Right kidney (tissue), 1 donor: ENCODE results near the gene GP9.
"Not testable (repeated sequence)": the region's sequence is repeated elsewhere in the genome, so short reads cannot be mapped to it uniquely, and the experiment has no call there.

Source experiments
- DNase-seq: peaks from one replicate; pipeline ENCODE4 v3.0.0-alpha.2; 2016

GP9 gene

DNA sequence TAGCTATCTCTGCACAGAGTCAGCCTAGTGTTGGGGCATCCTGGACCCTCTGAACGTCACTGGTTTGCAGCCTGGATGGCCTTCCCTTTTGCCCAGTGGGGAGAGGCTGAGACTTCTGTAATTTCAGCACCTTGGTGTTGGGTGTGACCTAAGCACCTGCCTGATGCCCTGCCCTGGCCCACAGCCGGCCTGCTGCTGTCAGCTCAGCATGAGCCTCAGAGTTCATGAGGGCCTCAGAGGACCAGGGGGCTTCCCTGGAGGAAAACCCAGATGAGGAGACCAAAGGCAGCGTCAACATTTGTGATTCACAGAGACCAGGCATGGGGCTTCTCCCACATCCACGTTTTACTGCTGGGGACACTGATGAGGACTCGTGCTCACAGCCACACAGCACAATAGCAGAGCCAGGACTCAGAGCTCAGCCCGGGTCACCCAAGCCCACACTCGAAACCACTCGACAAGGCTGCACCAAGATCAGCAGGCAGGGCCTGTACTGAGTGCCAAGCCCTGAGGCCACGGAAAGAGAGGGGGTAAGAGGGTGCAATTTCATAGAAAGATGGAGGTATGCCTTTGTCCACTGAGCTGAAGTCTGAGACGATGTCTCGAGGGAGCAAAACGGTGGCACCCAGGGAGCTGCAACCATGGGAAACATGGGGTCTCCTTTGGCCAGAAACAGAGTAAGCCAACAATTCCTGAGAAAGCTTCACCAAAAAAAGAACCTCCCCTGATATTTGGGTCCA, 9.9 kb upstream of the GP9 start:
- no peak for DNase-seq

DNA sequence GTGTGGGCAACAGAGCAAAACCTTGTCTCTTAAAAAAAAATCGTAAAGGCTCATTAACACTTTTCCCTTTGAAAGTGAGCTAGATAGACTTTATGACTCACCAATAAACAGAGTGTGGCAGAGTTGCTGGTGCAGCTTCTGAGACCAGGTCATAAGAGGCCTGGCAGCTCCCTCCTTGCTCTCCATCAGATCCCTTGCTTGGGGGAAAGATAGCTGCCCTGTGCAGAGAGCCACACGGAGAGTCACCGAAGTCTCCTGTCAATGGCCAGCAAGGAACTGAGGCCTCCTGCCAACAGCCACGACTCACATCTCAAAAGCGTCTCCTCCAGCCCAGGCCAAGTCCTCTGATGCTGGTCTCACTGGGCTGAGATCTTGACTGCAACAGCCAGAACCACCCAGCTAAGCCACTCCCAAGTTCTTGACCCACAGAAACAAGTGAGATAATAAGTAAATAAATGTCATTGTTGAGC, 8.7 kb upstream of the GP9 start:
- DNase-seq, result no peak

DNA sequence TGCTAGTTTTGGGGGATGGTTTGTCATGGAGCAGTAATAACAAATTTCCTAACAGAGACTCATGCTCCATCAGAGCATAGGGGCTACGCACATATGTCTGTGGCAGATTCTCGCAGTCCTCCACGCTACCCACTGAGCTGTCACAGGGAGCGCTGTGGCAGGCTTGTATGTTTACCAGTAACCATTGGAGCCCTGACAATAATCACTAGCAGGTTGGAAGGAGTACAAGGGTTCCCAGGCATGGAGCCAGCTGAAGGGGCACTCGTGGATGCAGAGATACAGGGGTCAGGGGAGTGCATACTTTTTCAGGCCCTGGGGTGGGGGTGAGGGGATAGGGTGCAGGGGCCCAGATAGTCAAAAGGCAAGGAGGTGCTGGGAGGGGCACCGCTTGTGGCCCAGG, 7.9 kb upstream of the GP9 start:
- no peak for DNase-seq

DNA sequence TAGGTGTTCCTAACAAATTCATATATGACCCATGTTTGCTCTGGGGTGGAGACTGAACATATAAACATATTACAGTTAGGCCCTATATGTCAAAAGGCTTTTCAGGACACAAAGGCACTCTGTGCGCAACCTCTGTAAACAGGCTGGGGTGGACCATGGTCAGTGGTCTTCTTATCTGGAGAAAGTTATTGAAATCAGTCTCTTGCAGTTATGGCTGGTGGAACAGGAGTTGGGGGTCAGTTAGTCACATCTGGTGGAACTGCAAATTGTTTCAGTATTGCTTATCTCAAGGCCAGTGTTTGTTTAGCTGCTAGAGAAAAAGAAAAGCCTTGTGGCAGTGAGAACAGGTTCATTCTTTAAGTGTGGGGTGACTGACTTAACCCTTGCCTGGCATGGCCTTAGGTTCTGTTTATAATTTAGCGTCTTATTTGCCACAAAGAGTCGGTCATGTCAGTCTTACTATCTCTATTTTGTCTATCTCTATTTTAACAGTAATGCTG, 5.9 kb upstream of the GP9 start:
- DNase-seq, result no peak

DNA sequence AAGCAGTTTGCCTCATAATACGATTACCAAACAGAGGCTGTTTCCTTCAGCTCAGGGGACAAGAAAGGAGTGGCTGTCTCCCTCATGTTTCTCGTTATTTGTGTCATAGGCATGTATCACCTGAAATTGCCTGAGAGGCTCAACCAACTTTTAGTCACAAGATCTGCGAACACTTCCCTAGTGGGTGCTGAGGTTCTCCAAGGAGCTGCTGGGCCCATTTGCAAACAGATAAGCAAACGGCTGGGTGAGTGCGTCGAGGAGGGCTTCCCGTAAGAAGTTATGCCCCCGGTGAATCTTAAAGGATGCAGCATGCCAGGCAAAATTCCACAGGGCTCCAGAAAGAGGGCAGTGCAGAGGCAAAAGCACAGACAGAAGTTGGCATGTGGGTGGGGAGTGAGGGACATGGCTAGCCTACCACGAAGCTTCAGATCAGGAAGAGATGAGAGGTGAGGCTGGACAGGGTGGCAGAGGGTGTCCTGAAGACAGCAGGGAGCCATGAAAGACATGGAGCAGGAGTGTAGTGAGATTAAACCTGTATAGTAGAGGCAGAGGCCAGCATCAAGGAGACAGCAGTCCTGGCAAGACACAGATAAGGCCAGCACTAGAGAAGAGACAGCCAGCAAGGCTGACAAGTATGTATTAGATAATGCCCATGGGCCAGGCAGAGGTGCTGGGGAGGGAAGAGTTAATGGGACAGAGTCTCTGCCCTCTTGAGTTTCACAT, 4.0 kb upstream of the GP9 start:
- DNase-seq, result no peak

DNA sequence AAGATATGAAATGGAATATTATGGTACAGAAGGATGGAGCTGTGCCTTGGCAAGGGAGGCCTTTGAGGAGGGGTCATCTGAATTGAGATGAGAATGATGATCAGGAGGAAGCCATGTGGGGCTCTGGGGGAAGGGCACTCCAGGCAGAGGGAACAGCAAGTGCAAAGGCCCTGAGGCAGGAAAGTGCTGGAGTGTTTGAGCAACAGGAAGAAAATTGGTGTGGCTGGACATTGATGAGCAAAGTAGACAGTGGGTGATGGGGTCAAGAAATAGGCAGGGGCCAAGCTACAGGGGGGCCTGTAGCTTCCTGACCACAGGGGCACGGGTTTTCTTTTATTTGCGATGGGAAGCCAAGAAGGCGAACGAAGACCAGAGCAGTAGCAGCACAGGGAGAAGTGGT, 3.3 kb upstream of the GP9 start:
- DNase-seq, result no peak

DNA sequence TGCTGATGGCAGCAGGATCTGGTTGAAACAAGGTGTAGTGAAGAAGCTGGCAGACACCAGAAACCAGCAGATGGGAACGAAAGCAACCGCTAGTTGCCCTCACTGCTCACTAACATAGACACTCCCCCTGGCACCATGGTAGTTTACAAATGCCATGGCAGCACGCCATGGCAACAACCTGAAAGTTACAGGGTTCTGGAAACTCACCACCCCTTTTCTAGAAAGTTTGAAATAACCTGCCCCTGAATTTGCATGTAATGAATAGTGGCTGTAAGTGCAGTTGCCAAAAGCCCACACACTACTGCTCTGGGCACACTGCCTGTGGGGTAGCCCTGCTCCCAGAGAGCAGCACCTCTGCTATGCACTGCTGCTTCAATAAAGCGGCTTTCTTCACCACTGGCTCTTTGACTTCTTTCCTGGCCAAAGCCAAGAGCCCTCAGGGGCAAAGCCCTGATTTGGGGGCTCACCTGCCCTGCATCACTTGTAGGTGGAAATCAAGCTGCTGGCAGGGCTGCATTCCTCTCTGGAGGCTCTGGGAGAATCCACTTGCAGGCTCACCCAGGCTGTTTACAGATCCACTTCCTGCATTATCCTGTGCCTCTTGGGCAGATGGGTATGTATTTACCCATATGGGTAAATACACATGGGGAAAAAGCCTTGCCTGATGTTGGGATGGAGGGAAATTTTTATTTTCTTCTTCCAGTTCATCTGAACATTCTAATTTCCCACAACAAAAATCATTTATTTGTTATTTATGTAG, 2.0 kb upstream of the GP9 start:
- no peak for DNase-seq

DNA sequence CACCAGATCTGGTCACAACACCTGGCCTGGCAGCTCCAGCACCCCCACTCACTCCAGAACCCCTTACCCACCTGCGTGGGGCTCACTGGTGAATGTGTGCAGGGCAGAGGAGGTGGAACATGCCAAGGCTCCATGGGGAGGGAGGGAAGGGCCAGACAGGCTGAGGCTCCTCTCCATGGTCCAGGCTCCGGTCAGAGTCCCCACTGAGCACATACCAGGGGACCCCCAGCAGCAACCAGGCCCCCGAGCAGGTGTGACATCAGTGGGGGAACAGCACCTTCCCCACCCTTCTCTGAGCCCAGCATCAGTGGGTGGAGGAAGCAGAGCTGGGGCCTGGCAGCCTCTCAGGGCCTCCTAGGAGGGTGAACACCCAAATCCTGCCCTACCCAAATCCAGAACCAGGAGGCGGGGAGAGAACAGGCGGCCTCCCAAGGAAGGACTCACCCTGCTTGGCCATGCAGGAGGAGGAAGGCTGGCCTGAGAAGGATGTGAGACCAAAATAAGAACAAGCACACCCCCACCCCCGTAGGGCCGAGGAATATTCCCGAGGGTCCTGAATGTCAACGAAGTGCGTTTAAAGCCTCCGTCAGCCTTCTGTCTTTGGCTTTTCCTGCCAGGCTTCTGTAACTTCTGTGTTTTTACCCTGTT, 1.1 kb upstream of the GP9 start:
- DNase-seq, result no peak

DNA sequence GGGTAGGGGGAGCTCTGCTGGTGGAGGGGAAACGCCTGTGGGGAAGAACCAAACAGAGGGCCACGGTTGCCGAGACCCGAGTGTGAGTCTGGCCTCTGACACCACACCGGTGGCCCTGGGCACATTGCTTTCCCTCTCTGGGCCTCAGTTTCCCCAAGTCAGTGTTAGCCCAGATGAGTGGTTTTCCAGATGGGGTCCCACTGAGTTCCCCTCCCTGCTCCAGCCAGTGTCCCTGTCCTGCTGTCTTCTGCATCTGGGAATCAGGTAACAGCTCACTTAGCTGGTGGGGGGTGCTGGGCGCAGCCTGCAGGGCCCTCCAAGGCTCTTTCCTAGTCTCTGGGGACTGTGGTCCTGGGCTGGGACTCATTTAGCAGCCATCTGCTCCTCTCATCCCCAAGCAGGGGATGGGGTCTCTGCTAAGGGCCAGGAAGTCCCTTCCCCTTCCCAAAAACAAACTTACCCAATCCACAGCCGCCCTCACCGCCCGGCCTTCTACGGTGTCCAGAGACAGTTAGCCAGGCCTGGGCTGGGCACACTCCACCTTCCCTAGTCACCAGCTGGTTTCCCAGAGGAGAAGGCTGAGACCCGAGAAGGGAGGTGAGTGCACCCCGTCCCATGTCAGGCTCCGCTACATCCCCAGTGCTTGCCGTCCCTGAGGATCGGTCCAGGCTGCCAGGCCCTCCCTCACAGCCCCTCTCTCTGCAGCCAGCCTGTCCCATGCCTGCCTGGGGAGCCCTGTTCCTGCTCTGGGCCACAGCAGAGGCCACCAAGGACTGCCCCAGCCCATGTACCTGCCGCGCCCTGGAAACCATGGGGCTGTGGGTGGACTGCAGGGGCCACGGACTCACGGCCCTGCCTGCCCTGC, 676 bp downstream of the GP9 start:
- DNase-seq, result no peak

DNA sequence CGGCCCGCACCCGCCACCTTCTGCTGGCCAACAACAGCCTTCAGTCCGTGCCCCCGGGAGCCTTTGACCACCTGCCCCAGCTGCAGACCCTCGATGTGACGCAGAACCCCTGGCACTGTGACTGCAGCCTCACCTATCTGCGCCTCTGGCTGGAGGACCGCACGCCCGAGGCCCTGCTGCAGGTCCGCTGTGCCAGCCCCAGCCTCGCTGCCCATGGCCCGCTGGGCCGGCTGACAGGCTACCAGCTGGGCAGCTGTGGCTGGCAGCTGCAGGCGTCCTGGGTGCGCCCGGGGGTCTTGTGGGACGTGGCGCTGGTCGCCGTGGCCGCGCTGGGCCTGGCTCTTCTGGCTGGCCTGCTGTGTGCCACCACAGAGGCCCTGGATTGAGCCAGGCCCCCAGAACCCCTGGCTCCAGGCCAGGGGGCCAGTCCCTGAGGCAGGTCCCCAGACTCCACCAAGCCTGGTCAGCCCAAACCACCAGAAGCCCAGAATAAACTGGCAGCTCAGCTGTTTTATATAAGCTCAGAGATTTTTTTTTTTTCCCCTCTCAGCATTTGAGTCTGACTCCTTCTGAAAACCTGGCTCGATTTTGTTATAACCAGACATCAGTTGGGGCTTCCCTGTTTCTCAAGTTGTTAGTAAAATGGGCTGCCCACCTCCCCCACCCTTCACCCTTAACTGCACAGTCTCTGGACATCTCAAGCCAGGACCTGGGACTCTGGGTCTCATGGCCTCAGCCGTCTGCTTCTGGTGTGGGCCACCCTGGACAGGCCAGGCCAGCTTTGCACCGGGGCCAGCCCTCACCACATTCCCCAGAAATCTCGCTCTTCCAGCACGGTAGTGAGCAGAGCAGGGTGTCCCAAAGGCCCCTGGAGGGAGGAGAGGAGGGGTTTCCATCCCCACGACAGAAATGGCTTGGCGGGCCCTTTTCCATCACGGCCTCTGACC, 1.6 kb downstream of the GP9 start:
- no peak for DNase-seq

DNA sequence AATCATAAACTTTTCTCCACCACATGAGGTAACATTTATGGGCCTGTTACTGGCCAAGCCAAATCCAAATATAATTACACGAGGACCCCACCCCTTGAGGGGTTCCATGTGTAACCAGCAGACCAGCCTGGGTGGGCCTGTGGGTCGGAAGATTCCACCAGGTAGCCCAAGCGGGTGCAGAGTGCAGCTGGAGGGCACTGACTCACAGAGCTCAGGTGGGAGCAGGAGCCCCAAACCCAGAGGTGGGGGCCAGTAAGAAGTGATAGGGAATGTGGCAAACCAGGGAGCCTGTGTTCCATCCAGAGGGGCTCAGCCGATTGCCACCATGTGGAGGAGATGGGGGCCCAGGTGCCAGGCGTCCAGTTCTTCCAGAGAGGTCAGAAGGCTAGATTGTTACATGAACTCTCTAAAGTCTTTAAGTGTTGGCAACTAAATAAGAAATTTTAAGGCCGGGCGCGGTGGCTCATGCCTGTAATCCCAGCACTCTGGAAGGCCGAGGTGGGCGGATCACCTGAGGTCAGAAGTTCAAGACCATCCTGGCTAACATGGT, 2.6 kb downstream of the GP9 start:
- DNase-seq, result no peak

DNA sequence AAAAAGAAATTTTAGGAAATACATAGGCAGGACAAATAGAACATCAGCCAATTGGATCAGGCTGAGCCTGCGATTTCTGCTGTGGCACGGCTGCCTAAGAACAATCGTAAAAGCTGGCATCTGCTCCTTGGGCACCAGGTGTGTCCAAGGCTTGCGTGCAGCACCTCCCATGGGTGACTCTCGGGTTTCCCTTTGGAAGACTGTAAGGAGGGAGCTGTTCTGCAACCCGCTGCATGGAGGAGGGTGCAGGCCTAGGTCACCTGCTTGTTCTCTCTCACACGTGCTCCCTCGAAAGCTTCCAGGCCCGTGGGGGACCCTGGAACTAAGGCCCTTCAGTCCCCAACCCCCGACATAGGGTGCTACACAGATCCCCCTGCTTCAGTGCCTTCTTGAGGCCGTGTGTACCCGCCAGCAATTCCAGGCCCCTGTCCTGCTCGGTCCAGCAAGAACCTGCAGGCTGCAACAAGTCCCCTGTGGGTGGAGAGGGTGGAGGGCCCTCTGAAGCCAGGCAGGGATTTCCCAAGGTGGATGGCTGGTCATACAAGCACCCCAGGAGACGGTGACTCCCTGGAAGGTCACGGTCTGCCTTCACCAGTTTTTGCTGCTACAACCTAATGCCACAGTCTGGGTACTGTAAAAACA, 3.4 kb downstream of the GP9 start:
- DNase-seq, result no peak

DNA sequence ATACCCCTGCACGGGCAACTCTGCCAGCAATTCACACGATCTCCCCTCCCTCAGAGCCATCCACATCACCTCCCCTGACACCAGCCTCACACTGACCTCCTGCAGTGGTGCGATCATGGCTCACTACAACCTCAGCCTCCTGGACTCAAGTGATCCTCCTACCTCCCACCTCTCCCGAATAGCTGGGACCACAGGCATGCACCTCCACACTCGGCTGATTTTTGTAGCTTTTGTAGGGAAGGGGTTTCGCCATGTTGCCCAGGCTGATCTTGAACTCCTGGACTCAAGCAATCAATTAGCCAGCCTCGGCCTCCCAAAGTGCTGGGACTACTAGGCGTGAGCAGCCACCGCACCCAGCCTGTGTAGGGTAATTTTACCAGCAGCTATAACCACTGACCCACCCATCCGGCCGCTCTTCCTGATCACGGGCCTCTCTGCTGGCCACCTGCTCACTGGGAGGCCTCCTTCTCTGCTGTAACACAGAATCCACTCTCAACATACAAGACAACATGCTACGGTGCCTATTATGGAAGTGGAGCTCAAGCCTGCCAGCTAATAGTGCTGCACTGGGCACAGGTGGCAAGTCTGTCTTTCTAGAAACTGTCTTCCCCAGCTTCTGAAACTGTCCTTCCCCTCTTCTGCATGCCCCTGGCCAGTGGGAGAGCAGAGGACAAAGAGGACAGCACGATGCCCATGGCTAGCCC, 4.6 kb downstream of the GP9 start:
- no peak for DNase-seq

DNA sequence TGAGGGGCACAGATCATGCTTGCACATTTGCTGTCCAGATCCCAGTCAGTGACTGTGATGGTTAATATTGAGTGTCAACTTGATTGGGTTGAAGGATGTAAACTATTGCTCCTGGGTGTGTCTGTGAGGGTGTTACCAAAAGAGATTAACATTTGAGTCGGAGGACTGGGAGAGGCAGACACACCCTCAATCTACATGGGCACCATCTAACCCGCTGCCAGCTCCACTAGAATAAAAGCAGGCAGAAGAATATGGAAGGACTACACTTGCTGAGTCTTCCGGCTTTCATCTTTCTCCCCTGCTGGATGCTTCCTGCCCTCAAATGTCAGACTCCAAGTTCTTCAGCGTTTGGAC, 5.1 kb downstream of the GP9 start:
- no peak for DNase-seq

DNA sequence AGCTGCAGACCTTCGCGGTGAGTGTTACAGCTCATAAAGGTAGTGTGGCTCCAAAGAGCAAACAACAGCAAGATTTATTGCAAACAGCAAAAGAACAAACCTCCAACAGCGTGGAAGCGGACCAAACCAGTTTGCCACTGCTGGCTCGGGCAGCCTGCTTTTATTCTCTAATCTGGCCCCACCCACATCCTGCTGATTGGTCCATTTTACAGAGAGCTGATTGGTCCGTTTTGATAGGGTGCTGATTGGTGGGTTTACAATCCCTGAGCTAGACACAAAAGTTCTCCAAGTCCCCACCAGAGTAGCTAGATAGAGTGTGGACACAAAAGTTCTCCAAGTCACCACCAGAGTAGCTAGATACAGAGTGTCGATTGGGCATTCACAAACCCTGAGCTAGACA, 7.1 kb downstream of the GP9 start:
- not testable (repeated sequence) for DNase-seq

DNA sequence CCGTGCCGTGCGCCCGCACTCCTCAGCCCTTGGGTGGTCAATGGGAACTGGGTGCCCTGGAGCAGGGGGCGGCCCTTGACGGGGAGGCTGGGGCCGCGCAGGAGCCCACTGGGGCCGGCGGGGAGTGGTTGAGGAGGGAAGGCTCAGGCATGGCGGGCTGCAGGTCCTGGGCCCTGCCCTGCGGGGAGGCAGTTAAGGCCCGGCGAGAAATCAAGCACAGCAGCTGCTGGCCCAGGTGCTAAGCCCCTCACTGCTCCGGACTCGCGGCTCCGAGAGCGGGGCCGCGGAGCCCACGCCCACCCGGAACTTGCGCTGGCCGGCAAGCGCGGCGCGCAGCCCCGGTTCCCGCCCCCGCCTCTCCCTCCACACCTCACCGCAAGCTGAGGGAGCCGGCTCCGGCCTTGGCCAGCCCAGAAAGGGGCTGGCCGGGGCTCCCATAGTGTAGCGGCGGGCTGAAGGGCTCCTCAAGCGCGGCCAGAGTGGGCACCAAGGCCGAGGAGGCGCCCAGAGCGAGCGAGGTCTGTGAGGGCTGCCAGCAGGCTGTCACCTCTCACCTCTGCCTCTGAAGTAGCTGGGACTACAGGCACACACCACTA, 7.8 kb downstream of the GP9 start:
- peak; percentile 71 for DNase-seq

DNA sequence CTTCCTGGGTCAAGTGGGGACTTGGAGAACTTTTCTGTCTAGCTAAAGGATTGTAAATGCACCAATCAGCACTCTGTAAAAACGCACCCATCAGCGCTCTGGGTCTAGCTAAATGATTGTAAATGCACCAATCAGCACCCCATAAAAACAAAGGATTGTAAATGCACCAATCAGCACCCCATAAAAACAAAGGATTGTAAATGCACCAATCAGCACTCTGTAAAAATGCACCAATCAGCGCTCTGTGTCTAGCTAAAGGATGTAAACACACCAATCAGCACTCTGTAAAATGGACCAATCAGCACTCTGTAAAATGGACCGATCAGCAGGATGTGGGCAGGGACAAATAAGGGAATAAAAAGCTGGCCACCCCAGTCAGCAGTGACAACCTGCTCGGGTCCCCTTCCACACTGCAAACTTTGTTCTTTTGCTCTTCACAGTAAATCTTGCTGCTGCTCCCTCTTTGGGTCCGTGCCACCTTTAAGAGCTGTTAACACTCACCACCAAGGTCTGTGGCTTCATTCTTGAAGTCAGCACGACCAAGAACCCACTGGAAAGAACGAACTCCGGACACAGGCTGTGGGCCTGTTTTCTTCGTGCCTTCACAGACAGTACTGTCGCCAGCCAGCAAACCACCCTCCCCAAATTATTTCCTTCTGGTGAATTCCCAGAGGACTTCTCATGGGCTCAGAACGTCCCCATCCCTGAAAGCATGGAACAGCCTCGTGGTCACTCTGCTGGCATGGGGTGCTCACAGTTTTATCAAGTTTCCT, 8.9 kb downstream of the GP9 start:
- not testable (repeated sequence) for DNase-seq
